HL-60 (cell line): Measurements from ENCODE around the gene EEF2KMT.

Experiments used
- GABPA ChIP-seq: IDR thresholded peaks from 2 replicates; pipeline ENCODE4 v1.6.1; 2012; ENCODE audit warnings: low read depth
- POLR2AphosphoS5 ChIP-seq: IDR thresholded peaks from 2 replicates; pipeline ENCODE4 v1.6.1; 2012; ENCODE audit warnings: low read depth
- TF ChIP-seq, protein P1 (sequence below): IDR thresholded peaks from one replicate; pipeline ENCODE4 v1.5.1; 2011; ENCODE audit warnings: low read length, control low read depth, inconsistent platforms; ENCODE audit not compliant: insufficient read depth

DNA sequence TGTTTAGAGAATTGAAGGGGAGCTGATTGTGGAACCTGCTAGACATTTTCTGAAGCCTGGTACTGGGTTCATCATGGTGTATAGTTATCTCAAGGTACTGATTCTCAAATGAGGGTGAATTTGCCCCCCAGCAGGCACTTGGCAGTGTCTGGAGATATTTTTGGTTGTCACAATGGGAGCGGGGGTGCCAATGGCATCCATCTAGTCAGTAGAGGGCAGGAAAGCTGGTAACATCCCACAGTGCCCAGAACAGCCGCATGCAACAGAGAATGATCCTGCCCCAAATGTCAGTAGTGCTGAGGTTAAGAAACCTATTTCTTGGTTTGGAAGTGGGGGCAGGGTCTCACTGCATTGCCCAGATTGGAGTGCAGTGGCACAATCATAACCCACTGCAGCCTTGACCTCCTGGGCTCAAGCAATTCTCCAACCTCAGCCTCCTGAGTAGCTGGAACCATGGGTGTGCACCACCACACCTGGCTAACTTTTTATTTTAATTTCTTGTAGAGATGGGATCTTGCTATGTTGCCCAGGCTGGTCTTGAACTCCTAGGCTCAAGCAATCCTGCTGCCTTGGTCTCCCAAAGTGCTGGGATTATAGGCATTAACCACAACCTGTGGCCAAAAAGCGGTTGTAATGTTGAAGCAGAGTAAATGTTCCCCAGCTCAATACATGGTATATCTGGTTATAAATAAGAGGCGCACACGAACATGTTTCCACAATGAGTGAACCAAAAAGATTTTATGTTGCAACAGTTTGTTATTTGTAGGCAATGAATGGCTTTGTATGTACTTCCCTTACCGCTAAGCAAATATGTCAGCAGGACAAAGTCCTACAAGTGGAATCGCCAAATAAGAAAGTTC is 46.4 kb upstream of the EEF2KMT start:
- TF ChIP-seq, protein P1, sequence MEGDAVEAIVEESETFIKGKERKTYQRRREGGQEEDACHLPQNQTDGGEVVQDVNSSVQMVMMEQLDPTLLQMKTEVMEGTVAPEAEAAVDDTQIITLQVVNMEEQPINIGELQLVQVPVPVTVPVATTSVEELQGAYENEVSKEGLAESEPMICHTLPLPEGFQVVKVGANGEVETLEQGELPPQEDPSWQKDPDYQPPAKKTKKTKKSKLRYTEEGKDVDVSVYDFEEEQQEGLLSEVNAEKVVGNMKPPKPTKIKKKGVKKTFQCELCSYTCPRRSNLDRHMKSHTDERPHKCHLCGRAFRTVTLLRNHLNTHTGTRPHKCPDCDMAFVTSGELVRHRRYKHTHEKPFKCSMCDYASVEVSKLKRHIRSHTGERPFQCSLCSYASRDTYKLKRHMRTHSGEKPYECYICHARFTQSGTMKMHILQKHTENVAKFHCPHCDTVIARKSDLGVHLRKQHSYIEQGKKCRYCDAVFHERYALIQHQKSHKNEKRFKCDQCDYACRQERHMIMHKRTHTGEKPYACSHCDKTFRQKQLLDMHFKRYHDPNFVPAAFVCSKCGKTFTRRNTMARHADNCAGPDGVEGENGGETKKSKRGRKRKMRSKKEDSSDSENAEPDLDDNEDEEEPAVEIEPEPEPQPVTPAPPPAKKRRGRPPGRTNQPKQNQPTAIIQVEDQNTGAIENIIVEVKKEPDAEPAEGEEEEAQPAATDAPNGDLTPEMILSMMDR = no peak
- TF ChIP-seq POLR2AphosphoS5 (no peak), GABPA (no peak)
